ENCODE measurements around the gene C1orf53. TPM values are rescaled to one million over a fixed set of nuclear protein-coding genes. Genes with fewer than 3 reads are reported as not detected.

Gene C1orf53
- total RNA-seq, 1 experiment from 2014 or later, result 6.0 TPM

GRCh38 chr1:197911111-197911856 is 8.9 kb downstream of the C1orf53 start:
- POLR2A ChIA-PET (ENCODE audit: unreplicated experiment), result no interaction called here

GRCh38 chr1:197911857-197912696 is 9.6 kb downstream of the C1orf53 start:
- CTCF ChIA-PET, result no interaction called here

More at GRCh38 chr1:197911111-197911856, 8.9 kb downstream of the C1orf53 start:
- Histone ChIP-seq H3K4me2 (peak overlapping the region; percentile 73), H3K4me3 (peak overlapping the region; percentile 51; the same call in 1 of the 2 replicates), H3K36me3 (ENCODE audit: low read depth) (no peaks in the 10 kb centered on the region), H3K27ac (no peak overlapping the region), H3K79me2 (ENCODE audit: low read depth) (no peaks in the 10 kb centered on the region), H3F3A (ENCODE audit: insufficient read depth, low read depth) (no peaks in the 10 kb centered on the region), H3K27me3 (ENCODE audit: insufficient read depth, low read depth) (peaks cover 13% of the 10 kb centered on the region; the same call in 1 of the 2 replicates), H3K4me1 (replicated peaks; ENCODE audit: insufficient read depth) (peaks cover 10% of the 10 kb centered on the region), H4K20me1 (ENCODE audit: insufficient read depth) (no peaks in the 10 kb centered on the region), H2AFZ (peak overlapping the region; percentile 82), H3K9me2 (ENCODE audit: insufficient read depth) (no peaks in the 10 kb centered on the region), H3K9me3 (ENCODE audit: insufficient read depth, low read depth) (no peaks in the 10 kb centered on the region)
- BruUV-seq (replicated peaks), result no TSS peak
- CTCF ChIA-PET, result no interaction called here
- TF ChIP-seq EZH2 (IDR thresholded peaks at IDR 0.05; ENCODE audit: low read depth) (no peak), CTCF (conservative IDR thresholded peaks at IDR 0.05) (no peak)
- DNase-seq, result peak in 1 of 2 experiments; percentile 10
- intact Hi-C loops (cut with micrococcal nuclease; ENCODE audit: unreplicated experiment), result loop anchor here (10.0 kb wide), 1 partner anchor 364 kb away; no protein-coding TSS in a partner anchor

More at GRCh38 chr1:197911857-197912696, 9.6 kb downstream of the C1orf53 start:
- Histone ChIP-seq H4K20me1 (ENCODE audit: insufficient read depth) (no peaks in the 10 kb centered on the region), H3K36me3 (ENCODE audit: low read depth) (no peaks in the 10 kb centered on the region), H3K4me1 (replicated peaks; ENCODE audit: insufficient read depth) (peaks cover 14% of the 10 kb centered on the region), H3K9me2 (ENCODE audit: insufficient read depth) (no peaks in the 10 kb centered on the region), H3K27ac (no peak overlapping the region), H3F3A (ENCODE audit: insufficient read depth, low read depth) (no peaks in the 10 kb centered on the region), H3K27me3 (ENCODE audit: insufficient read depth, low read depth) (peaks cover 13% of the 10 kb centered on the region; the same call in 1 of the 2 replicates), H3K79me2 (ENCODE audit: low read depth) (no peaks in the 10 kb centered on the region), H3K4me3 (peak overlapping the region; percentile 51), H2AFZ (peak overlapping the region; percentile 82), H3K4me2 (peak overlapping the region; percentile 73), H3K9me3 (ENCODE audit: insufficient read depth, low read depth) (no peaks in the 10 kb centered on the region)
- intact Hi-C loops (cut with micrococcal nuclease; ENCODE audit: unreplicated experiment), result loop anchor here (10.0 kb wide), 1 partner anchor 363 kb away; no protein-coding TSS in a partner anchor
- POLR2A ChIA-PET (ENCODE audit: unreplicated experiment), result no interaction called here
- TF ChIP-seq CTCF (conservative IDR thresholded peaks at IDR 0.05) (no peak), EZH2 (IDR thresholded peaks at IDR 0.05; ENCODE audit: low read depth) (no peak)
- no TSS peak for BruUV-seq (replicated peaks)
- peak in 1 of 2 experiments; percentile 50 for DNase-seq
